Activated naive CD4-positive, alpha-beta T cell treated with anti-CD3 and anti-CD28 coated beads, Interleukin-2, amount 50 U/mL, for 72 hours (primary cell): Measurements from ENCODE around the gene UBASH3B. TPM values are rescaled to one million over a fixed set of nuclear protein-coding genes. Genes with fewer than 3 reads are reported as not detected.
"Not testable (repeated sequence)": the region's sequence is repeated elsewhere in the genome, so short reads cannot be mapped to it uniquely, and the experiment has no call there.

Experiments used
- ATAC-seq, 2 donors: fragments of 150-1000 bp; cut with Tn5 transposase; 2 replicates each; pipeline ENCODE4 v1.10.0; 2021; ENCODE audit warnings: mild to moderate bottlenecking in 2 of 2, moderate library complexity in 2 of 2
- DNase-seq, 2 donors: peaks; one replicate each; pipeline ENCODE4 v3.0.0; 2021 to 2022; ENCODE audit warnings: low spot score in 2 of 2
- H3K27ac Mint-ChIP-seq, 2 donors: one replicate each; pipeline ENCODE4 v1.8.0; 2022; ENCODE audit warnings: mild to moderate bottlenecking in 2 of 2, mixed read lengths in 2 of 2
- H3K36me3 Mint-ChIP-seq, 2 donors: one replicate each; pipeline ENCODE4 v1.8.0; 2022; ENCODE audit warnings: mixed read lengths in 2 of 2
- H3K9me3 Mint-ChIP-seq, 2 donors: one replicate each; pipeline ENCODE4 v1.8.0; 2022; ENCODE audit warnings: mixed read lengths in 2 of 2
- total RNA-seq, 2 donors: library from RNA; stranded (reverse); gene quantifications; one replicate each; pipeline ENCODE4 v1.2.3, GENCODE V29; 2022

The UBASH3B gene
- total RNA-seq, 2 donors from 2014 or later, result 11.6 to 26.0 TPM

DNA sequence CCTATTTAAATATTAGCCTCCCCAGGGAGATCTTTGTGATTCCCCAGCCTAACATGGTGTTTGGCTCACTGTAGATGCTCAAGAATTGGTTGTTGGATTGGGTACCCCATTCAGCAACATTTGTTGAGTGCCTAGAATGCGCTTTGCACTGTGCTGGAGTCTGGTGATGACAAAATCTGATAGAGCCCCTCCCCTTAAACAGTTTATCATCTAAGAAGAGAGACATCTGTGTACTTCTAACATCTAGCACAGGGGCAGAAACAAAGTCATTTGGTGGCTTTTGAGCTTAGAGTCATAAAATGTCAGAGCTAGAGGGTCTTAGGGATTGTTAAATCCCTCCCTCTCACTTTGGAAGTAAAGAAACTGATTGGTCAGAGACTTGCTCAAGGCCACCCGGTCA lies 73.0 kb downstream of the UBASH3B start:
- peaks cover 0 to 13% of the 10 kb centered on the region in 2 donors for H3K36me3 Mint-ChIP-seq
- DNase-seq (no peak), ATAC-seq (no peak)
- peaks cover 0 to 7% of the 10 kb centered on the region in 2 donors for H3K9me3 Mint-ChIP-seq
- no peak overlapping the region for H3K27ac Mint-ChIP-seq

DNA sequence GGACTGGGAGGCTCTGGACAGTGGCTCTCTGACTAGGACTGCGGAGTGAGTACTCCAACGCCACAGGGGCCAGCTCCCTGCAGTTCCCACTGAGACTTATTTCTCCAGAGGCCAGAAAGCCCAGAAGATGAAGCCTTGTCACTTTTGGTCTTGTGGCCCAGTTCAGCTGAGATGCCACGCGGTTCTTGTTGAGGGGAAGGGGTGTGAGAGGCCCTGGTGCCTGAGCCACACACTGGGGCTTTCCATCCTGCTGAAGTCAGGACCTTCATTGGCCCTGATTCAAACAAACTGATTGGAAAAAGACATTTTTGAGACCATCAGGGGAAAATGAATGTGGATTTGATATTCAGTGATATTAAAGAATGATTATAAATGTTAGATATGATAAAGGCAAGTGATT lies 73.6 kb downstream of the UBASH3B start:
- no peak for ATAC-seq
- DNase-seq, result no peak

DNA sequence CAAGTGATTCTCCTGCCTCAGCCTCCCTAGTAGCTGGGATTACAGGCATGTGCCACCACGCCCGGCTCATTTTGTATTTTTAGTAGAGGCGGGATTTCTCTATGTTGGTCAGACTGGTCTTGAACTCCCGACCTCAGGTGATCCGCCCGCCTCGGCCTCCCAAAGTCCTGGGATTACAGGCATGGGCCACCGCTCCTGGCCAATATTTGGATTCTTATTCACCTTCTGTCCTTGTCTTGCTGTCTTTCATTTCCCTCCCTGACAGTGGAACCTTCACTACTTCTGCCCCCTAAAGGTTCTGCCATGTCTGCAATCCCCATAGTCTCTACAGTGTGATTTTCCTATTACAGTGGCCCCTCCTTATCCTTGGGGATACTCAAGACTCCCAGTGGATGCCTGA lies 75.2 kb downstream of the UBASH3B start:
- not testable (repeated sequence) for ATAC-seq, DNase-seq, H3K27ac Mint-ChIP-seq, H3K9me3 Mint-ChIP-seq
- peaks cover 0 to 13% of the 10 kb centered on the region in 2 donors for H3K36me3 Mint-ChIP-seq

More for the DNA sequence above, 73.6 kb downstream of the UBASH3B start:
- H3K9me3 Mint-ChIP-seq, result peaks cover 0 to 7% of the 10 kb centered on the region in 2 donors
- H3K27ac Mint-ChIP-seq, result no peak overlapping the region
- peaks cover 0 to 13% of the 10 kb centered on the region in 2 donors for H3K36me3 Mint-ChIP-seq

- Mint-ChIP-seq H3K9me3 (peaks cover 0 to 7% of the 10 kb centered on the region in 2 donors), H3K27ac (no peak overlapping the region), H3K36me3 (peaks cover 0 to 13% of the 10 kb centered on the region in 2 donors)
- ATAC-seq (no peak), DNase-seq (no peak)
Measured at GRCh38 chr11:122731500-122731913, 76.0 kb downstream of the UBASH3B start.

GRCh38 chr11:122732342-122733315 lies 77.1 kb downstream of the UBASH3B start:
- Mint-ChIP-seq H3K27ac (no peak overlapping the region), H3K9me3 (peaks cover 0 to 7% of the 10 kb centered on the region in 2 donors), H3K36me3 (peaks cover 0 to 13% of the 10 kb centered on the region in 2 donors)
- ATAC-seq (no peak), DNase-seq (no peak)

DNA sequence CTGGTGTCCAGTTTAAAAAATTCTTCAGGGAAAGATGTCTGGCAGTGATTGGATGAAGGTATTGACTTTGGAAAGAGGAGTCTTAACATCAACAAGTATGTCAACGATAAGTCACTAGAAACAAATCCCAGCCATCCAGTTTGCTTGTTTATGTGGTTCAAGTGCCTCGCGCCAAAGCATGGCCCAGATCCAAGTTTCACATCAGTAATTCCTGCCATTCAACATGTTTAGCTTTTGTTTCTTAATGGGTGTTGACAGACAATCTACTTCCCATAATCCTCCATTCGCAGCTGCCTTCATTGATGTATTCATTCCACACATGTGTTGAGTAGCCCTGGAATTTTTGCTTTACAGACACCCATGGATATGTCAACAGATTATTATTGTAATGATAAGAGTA lies 77.8 kb downstream of the UBASH3B start:
- peaks cover 0 to 13% of the 10 kb centered on the region in 2 donors for H3K36me3 Mint-ChIP-seq
- DNase-seq (no peak), ATAC-seq (no peak)
- H3K9me3 Mint-ChIP-seq, result peaks cover 0 to 7% of the 10 kb centered on the region in 2 donors
- H3K27ac Mint-ChIP-seq, result no peak overlapping the region

- Mint-ChIP-seq H3K36me3 (peaks cover 0 to 13% of the 10 kb centered on the region in 2 donors), H3K27ac (no peak overlapping the region), H3K9me3 (peaks cover 0 to 7% of the 10 kb centered on the region in 2 donors)
- DNase-seq, result no peak
- ATAC-seq, result no peak
Measured at GRCh38 chr11:122734848-122735496, 79.5 kb downstream of the UBASH3B start.

- no peak for DNase-seq
- Mint-ChIP-seq H3K9me3 (peaks cover 0 to 3% of the 10 kb centered on the region in 2 donors), H3K36me3 (no peaks in the 10 kb centered on the region), H3K27ac (no peak overlapping the region)
- ATAC-seq, result no peak
Measured at GRCh38 chr11:122737951-122738693, 82.6 kb downstream of the UBASH3B start.

DNA sequence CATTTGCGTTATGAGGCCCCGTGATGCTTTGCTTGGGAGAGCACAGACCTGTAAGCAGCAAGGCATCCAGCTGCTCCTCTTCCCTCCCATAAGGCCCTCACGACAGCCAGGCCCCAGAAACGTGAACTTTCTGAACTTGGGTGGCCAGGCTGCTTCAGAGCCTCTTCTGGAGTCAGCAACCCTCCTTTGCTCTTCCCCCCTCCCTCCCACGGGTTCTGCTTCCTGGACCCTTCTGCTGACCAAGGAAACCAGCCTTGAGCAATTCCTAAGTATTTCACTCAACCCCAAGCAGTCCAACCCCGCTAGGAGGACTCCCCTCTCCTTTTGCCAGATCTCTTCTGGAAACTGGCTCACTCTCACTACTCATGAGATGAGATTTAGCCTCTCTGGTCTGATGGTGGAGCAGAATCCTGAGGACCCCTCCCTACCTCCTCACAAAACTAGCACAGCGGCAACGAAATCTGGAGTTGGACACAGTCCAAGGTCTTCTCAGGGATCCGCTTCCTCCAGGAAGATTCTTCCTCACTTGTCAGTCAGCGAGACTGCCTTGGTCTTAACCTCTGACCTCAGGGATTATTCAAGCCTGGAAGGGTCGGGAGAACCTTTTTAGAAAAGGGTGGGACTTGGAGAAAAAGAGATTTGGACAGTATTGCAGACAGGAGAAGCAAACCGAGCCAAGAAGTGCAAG lies 86.2 kb downstream of the UBASH3B start:
- peaks cover 0 to 4% of the 10 kb centered on the region in 2 donors for H3K9me3 Mint-ChIP-seq
- peak overlapping the region in 1 of 2 donors; percentile 11 for H3K27ac Mint-ChIP-seq
- ATAC-seq (no peak), DNase-seq (no peak)
- H3K36me3 Mint-ChIP-seq, result peaks cover 0 to 4% of the 10 kb centered on the region in 2 donors

DNA sequence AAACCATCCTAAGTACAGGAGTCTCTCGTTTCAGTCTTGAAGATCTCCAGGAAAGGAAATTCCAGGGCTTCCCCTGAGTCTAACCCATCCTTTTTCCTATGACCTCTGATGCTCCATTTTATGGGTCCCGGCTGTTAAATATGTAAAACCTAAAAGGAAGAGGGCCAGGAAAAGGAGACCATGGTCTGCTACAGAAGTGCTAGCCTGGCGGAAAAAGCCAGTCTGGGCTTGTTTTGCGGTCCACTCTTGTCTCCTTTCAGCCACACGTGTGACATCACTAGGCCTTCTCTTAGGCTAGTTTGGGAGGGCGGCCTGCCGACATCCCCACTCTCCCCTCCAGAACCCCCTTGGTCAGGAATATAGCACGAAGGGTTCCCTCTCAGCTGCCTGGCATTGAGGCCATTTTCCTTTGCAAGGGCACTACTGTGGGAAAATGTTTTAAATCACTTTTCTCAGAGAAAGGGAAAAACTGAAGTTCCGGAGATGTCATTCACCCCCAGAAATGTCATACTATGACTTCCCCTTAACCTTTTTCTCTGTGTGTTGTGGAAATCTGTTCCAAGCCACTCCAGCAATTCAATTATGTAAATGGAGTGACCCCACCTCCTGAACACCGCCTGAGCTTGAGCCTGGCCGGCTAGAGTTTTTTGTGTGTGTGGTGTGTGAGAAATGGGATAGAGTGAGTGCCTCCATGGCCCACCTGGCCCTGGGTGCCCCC lies 86.9 kb downstream of the UBASH3B start:
- H3K36me3 Mint-ChIP-seq, result peaks cover 0 to 4% of the 10 kb centered on the region in 2 donors
- H3K9me3 Mint-ChIP-seq, result peaks cover 0 to 4% of the 10 kb centered on the region in 2 donors
- no peak overlapping the region for H3K27ac Mint-ChIP-seq
- DNase-seq, result no peak
- no peak for ATAC-seq

- H3K27ac Mint-ChIP-seq, result peak overlapping the region in 1 of 2 donors; percentile 95
Measured at GRCh38 chr11:122743097-122743741, 87.7 kb downstream of the UBASH3B start.

GRCh38 chr11:122743949-122744348 lies 88.4 kb downstream of the UBASH3B start:
- Mint-ChIP-seq H3K9me3 (peaks cover 0 to 4% of the 10 kb centered on the region in 2 donors), H3K27ac (no peak overlapping the region), H3K36me3 (peaks cover 0 to 4% of the 10 kb centered on the region in 2 donors)
- DNase-seq (peak; percentile 74 to 85), ATAC-seq (peak; percentile 73 to 76)

More at GRCh38 chr11:122743097-122743741, 87.7 kb downstream of the UBASH3B start:
- Mint-ChIP-seq H3K36me3 (peaks cover 0 to 4% of the 10 kb centered on the region in 2 donors), H3K9me3 (peaks cover 0 to 4% of the 10 kb centered on the region in 2 donors)
- DNase-seq, result no peak
- ATAC-seq, result no peak

DNA sequence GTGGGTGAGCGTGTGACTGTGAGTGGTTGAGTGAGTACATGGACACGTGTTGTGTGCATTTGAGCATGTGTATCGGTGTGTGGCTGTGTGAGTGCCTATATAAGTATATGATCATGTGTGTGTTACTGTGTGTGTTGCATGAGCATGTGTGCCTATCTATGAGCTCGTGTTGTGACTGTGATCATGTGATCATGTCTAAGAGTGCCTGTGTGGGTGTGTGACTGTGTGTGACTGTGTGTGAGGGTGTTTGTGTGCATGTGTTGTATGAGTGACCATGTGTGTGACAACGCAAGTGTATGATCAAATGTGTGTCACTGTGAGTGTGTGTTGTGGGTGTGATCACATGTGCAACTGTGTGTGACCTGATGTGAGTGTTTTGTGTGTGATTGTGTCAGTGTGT lies 88.8 kb downstream of the UBASH3B start:
- H3K36me3 Mint-ChIP-seq, result peaks cover 0 to 4% of the 10 kb centered on the region in 2 donors
- no peak overlapping the region for H3K27ac Mint-ChIP-seq
- H3K9me3 Mint-ChIP-seq, result peaks cover 0 to 4% of the 10 kb centered on the region in 2 donors
- DNase-seq (no peak), ATAC-seq (peak in 1 of 2 donors; percentile 29)

DNA sequence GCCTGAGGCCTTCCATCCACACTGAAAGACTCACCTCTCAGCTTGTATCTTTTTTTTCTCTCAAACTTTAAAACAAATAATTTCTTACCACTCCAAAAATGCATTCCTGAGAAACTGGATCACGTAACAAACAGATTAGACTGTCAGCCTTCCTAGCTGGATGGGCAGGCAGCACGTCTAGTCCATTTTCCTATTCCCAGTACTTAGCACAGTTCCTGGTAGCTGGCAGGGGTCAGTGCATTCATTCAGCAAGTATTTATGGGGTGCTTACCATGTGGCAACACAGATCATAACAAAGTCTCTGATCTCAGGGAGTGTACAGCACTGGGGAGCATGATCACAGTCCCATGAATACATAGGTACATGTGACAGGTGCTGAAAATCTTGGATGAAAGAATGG lies 89.6 kb downstream of the UBASH3B start:
- ATAC-seq (no peak), DNase-seq (no peak)
- H3K27ac Mint-ChIP-seq, result no peak overlapping the region
- peaks cover 0 to 4% of the 10 kb centered on the region in 2 donors for H3K36me3 Mint-ChIP-seq
- H3K9me3 Mint-ChIP-seq, result peaks cover 0 to 4% of the 10 kb centered on the region in 2 donors

- Mint-ChIP-seq H3K36me3 (peaks cover 0 to 4% of the 10 kb centered on the region in 2 donors), H3K27ac (peak overlapping the region in 1 of 2 donors; percentile 66), H3K9me3 (peaks cover 0 to 4% of the 10 kb centered on the region in 2 donors)
- ATAC-seq (peak; percentile 72 to 76), DNase-seq (peak; percentile 59 to 79)
Measured at GRCh38 chr11:122746050-122746478, 90.5 kb downstream of the UBASH3B start.
